Measurements from ENCODE around the gene CCR9.

Gene CCR9

DNA sequence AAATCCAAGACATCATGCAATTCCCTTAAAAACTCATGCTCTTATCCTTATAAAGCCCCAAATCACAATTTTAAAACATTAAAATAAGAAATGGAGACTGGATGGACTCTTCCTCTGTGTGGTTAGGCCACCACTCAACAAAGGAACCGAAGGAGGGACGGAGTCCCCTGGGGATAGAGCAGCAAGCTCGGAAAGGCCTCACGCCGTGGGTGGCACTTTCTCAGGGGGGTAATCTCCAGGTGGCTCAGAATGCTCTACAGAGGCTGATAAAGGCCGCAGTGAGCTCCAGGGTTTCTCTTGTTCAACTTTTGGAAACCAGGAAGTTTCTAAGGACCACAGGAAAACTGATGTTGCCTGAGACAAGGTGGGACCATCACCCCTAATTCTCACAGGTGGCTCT, 23.2 kb downstream of the CCR9 start:
- no peak for DNase-seq

DNA sequence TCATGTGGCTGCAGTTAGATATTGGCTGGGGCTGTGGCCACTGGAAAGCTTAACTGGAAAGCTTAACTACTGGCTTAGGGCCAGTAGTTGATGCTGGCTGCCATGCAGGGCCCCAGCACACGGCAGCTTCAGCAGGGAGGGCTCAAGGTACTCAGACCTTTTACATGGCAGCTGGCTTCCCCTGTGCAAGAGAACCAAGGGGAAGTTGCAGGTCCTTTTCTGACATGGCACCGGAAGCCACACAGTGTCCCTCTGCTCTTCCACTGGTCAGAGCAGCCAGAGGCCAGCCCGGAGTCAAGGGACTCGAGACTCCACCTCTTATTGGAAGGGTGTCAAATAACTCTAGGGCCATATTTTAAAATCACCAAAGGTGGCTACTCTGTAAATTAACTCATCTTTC, 24.5 kb downstream of the CCR9 start:
- DNase-seq = no peak

DNA sequence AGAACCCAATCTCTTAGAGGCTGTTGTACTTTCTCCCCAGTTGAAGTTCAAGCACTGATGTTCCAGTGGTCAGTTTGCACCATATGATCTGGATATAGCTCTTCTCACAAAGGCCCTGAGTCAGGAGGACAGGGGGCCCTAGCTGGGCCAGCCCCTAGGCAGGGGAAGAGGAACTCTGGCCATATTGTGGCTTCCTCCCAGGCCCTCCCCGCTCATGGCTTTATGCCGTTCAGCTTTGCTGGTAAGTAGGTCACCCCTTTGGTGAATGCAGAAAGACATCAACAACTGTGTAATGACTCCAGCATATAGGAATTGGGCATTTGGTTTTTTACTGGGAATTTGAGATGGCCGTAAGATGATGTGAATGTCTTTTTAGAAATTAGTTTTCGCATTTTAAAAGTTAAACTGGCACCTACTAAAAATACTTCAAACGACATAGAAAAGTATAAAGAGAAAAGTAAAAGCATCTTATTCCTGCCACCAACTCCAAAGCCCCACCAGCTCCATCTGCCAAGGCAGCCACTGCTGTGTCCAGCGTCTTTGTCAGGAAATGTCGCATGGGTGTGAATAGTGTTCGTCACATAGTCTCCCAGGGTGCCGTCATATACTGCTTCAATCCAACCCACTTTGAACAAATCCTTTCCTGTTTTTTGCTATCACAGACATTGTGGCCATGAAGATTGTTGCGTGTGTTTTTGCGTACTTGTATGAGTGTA, 25.3 kb downstream of the CCR9 start:
- DNase-seq = no peak

DNA sequence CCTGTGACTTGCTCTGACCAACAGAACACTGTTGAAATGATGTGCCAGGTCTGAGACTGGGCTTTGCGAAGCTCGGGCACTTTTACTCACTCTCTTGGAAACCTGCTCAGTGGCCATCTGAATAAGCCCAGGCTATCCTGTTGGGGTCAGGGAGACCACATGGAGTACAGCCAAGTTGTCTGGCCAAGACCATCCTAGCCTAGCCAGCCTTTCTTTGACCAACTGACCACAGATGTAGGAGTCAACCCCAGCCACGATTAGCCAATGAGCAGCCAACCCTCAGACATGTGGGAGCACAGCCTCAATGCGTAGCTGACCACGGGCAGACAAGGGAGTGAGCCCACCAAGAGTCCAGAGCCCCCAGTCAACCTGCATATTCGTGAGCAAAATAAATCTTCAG, 26.1 kb downstream of the CCR9 start:
- DNase-seq = no peak

DNA sequence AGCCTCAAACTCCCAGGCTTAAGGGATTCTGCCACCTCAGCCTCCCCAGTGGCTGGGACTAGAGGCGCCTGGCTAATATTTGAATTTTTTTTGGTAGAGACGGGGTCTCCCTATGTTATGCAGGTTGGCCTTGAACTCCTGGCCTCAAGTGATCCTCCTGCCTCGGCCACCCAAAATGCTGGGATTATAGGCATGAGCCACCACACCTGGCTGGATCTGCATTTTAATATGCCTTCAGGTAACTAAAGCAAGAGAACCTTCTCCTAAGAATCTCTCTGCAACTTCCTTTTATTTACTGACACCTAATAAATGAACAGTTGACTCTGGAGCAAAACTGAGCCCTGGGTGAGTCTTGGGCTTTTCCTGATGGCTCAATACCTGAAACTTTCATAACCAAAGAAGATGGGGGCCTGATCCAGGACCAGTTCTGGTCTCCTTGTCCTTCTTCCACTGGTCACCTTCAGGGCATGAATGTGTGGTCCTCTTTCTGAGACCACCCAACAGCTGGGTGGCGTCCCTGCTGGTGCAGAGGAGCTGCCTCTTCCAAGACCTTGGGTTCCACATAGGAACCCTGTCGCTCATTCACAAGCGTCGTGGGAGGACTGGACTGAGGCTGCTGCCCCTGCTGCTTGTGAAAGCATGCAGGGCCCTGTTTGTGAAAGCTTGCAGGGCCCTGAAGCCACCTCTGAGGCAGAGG, 28.2 kb downstream of the CCR9 start:
- DNase-seq = no peak

DNA sequence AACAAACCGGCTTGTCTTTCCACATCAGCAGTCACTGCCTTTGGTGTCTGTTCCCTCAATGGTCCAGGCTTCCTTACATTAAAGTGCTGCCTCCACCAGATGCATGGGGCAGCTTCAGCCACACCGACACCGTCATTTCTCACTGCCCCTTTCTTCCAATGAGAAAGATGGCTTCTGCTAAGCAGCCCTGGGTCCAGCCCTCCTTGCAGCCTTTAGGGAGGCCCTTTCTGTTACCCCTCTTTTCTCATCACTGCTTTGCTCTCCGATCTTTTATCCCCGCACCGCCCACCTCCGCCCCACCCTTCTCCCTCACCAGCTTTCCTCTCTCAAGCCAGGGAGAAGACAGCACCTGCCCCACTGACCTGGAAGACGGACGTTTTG, 28.7 kb downstream of the CCR9 start:
- DNase-seq = no peak

DNA sequence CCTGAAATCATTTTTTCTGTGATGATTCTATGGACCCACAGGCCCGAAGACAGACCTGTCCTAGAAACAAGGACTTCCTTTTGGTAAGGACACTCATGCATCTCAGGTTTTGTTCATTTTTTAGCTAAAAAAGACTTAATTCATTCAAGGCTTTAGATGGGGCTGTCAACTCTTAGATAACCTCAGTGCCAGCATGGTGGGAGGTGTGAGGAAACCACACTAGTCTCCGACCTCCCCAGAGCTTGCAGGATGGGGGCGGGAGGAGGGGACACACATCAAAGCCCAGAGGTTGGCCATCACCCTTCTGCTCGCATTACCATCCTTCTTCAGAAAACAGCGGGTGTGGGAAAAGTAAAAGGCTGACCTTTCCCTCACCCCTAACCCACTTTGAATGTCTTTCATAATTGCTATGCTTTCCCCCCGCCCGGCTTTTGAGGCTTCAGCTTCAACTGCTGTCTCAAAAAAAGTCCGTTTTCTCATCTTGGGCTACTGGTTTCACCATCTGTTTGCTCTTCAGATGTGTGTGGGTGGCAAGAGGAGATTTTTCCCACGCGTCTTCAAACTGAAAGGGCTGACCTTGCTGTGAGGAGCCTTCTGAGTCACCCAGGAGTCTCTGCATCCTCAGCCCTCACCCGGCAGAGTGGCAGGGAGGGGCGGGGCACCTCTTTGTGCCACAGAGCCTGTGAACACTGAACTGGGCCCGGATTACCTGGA, 29.3 kb downstream of the CCR9 start:
- DNase-seq = no peak

DNA sequence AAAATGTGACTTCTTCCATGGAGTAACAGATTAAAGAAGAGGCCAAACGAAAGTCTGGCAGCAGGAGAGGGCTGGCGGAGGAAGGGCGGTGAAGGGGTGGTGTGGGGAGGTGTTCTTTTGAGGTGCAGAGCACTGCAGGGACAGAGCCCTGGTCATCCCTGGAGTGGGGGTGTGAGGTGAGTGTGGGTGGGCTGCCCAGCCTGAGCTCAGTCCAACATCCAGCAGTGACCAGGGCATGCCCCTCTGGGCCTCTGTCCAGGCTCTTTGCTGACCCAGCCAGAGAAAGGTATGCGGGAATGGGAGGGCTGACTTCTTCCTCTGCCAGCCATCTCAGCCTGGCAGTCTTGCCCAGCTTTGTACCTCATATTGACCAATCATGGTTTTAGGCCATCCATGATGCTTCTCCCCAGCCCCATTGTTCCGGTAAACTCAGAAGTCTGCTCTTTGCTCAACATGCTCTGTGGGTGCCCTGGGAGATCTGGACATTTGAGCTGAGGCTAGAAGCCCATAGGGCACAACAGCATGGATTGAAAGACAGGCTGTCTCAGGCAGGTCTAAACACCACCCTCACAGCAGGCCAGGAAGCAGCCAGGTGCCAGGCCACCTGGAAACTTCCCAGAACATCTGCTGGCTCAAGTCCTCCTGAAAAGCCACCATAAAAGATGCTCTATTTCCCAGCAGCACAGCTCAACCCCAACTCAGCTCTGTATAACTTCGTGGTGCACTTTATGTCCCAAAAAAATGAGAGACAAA, 31.0 kb downstream of the CCR9 start:
- no peak for DNase-seq

DNA sequence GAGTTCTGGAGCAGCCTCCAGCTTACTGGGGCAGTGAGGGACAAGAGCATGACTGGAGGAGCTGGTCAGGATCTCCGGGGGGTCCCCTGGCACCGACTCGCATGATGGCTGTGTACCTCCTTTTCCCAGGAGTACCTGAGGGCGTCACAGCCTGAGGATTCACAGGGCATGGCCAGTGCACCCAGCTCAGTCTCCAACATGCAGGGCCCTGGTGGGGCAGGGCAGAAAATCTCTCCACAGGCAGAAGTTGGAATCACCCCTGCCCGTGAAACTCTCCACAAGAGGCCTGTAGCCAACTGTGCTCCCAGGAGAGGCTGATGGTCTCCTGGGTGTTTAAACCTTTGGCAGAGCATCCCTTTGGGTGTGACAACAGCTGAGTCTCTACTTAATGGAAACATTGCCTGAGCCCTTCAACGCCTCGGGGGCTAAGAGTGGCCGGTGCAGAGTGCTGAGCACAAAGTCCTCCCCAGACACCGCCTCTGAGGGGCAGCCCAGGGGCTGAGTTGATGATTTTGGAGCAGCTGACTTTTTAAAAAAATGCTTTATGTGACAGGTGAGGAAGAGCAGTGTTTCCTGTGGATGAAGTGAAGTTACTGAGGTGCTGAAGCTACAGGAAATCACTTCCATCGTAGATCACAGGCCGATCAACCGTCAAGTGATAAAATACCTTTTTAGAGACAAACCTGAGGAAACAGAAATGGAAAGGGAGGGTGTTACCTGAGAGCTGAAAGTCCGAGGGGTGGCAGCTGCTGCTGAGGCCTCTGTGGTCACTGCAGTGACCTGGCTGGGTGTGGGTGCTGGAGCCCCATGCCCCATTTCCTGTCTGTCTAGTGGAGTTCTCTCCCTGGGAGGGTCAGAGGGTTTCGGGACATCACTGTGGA, 35.1 kb downstream of the CCR9 start:
- no peak for DNase-seq

DNA sequence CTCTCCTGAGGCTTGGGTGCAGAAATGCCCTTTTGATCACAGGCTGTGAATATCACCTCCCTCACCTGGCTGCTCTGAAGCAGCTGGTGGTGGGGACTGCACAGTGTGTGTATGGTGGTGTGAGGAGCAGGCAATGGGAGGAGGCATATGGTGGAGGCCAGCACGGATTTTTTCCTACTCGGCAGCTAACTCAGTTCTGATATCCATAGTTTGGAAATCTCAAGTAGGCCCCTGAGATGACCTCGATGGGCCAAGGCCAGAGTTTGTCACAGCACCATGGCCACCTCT, 35.6 kb downstream of the CCR9 start:
- no peak for DNase-seq

DNA sequence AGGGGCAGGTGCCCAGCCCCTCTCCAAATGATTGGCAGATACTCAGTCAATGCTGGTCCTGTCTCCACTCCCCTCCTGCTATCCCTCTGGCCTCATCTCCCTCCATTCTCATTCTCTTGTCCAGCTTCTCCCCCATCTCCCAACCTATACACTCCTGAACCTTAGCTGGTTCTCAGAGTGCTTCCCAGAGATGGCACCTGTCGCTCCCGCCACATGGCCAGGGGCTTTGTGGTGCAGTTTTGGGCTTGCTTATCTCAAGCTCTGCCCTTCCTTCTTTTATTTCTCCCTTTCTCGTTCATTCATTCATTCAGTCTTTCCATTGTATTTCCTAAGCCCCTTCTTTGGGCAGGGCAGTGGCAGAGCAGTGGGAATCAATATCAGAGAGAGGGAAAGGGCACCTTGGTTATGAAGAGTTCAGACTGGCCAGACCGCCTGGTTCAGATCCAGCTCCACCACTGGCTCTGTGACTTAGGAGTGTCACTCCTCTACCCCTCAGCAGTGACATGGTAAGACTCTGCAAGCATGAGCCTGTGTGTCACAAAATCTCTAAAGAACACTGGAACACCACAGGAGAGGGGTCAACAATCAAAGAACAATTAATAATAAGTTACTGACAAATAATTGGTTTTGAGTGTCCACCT, 36.7 kb downstream of the CCR9 start:
- no peak for DNase-seq

DNA sequence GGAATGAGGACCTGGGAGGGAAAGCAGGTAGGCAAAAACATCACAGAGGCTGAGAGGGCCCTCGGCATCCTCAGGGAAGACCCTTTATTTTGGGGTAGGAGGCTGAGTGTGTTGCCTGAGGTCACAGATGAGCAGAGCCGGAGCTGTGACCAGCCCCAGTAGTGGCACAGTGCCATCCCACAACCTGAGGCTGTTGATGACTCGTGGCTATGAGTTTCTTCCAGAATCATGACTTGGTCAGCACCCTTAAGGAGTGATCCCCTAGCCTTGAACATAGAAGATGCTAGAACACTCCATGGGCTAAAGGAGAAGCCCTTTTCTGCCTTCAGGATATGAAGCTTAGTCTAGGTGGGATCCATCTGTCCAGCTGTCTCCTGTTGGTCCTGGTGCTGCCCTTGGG, 37.4 kb downstream of the CCR9 start:
- DNase-seq = no peak

DNA sequence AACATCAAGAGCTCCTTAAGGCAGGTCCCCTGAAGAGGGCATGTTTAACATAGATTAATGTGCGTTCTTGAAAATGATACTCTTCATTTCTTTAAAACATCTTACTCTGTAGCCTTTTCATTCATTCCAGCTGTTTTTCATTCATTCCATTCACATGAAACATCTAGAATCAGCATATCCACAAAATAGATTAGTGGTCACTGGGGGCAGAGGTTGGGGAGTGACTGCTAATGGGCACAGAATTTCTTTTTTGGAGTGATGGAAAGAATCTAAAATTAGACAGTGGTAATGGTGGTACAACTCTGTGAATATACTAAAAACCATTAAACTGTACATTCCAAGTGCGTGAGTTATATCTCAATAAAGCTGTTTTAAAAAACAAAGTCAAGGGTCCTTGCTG, 41.5 kb downstream of the CCR9 start:
- DNase-seq = no peak

DNA sequence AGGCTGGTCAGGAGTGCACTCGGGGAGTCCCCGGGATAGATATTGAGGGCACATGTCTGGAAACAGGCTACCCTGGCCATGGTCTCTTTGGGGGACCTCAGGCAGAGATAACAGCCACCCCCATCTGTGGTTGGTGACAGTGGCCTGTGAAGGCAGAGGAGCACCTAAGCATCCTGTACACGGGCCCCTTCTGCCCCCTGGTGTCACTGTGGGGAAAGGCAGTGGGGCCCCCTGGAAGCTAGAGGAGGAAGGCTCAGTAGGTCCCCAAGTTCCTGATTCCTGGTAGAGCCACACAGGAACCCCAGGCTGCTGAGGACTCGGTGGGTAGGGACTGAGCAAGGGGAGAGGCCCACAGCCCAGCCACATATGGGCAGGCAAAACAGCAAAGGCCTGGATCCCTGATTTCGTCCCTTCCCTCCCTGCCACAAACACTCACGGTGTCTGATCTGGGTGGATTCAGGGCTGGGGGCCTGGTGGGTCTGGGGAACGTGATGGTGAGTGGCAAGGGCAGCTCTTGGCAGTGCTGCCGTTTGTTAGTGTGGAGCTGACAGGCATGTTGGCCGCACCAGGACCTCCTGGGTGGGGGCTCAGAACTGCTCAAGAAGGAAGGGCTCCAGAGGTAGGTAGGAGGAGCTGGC, 42.8 kb downstream of the CCR9 start:
- DNase-seq = peak in 1 of 2 experiments; percentile 1

DNA sequence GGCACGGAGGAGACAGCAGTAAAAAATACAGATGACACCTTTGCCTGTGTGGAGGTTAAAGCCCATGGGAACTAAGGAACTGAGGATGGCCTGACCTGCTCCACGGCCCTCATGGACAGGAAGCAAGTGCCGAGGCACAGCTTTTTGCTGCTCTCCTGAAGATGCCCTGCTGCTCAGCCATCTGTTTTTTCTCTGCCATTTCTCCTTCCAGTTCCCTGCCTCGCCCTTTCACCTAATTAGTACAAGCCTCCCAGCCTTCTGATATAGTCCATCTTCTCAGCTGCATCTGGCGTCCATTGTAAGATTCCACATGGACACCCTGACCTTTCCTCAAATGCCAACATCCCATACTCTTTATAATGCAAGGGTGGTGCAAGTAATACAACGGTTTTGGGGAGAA, 45.2 kb downstream of the CCR9 start:
- no peak for DNase-seq

DNA sequence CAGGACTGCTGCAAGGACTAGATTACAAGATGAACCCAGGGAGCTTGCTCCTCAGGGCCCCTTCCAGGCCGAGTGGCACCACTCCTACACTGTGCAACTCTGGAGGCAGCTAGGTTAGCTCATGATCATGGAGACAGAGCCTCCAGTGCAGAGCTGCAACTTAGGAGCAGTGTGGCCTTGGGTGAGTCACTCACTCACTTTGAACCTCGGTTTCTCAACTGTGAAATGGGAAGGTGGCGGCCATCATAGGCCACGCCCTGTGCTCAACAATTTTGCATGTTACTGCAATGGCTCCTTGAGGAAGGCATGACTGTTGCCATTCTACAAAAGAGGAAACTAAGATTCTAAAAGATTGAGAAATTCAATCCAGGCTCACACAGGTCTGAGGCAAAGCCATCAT, 45.8 kb downstream of the CCR9 start:
- DNase-seq = no peak

DNA sequence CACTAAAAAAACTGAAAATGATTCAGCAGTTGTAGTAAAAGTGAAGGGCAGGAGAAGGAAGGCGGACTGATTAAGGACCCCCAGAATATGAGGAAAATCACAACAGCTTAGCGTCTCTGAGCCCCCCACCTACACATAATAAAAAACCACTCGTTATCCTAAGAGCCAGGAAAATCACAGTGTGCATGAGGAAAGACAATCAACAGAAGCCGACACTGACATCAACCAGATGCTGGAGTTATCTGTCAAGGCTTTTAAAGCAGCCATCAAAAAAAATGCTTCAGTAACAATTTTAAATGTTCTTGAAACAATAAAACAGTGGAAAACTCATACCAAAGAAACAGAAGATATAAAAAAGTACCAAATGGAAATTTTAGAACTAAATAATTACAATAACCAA, 47.2 kb downstream of the CCR9 start:
- no peak for DNase-seq

DNA sequence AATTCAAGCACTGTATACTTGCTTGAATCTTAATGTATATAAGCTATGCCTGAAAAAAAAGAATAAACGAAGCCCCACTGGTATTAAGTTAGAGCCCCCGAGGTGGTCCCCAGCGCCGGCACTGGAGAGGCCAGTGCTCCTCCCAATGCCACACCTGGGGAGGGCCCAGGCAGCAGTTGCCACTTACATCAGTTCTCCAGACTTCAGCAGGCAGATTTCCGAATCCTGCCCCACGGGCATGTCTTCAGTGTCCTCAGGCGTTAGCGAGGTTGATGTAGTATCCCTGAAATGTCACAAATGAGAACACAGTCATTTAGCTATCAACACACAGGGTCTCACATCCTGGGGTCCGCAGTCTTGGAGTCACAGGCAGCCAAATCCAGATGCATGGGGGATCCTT, 49.9 kb downstream of the CCR9 start:
- DNase-seq = no peak

DNA sequence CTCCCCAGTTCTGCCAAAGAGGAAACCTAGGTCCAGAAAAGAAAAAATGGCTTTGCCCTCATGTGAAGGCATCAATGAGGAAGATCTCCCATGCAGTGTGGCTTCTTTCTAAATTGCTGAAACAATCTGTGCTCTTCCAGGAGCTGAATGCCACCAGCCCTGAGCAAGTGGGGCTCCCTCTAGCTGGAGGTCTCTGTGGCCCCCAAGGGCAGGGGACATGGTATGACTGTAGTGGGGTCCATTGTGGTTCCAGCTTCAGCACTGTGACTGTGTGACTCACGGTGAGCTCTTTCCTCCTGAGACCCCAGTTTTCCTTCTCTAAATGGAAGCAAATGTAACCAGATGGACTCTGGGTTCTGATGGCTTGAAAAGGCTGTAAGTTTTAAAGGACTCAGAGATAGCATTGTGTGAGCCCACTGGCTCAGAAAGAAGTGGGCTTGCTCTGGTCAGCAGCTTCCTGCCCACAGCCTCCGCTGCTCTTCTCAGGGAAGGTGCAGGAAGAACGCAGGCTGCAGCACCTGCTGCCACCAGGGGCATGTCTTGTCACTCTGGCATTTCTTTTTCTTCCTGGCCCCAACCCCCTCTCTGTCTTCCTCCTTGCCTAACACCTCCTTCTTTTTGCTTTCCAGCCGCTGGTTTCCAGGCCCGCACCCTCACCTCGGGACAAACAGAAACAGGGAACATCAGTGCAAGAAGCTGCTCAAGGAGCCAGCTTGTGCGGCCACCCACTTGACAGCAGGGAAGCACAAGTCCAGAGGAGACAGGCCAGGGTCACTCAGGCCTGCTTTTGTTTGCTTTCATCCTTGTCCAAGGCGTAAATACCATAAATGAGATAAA, 51.1 kb downstream of the CCR9 start:
- no peak for DNase-seq

DNA sequence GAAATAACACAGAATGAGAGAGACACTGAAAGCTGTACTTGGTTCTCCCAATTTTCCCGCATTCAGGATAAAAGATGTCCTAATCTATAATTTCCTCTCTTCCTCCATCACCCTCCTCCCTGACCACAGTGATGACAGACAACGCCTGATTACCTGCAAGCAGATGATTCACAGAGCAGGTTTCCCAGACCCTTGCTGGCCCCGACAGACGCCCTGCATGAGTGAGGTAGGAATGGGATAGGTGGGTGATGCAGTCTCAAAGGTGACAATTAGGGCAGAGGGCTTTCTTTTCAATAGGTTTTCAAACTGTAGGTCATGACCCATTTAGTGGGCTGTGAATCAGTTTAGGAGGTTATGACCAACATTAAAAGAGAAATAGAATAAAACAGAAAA, 51.7 kb downstream of the CCR9 start:
- no peak for DNase-seq

DNA sequence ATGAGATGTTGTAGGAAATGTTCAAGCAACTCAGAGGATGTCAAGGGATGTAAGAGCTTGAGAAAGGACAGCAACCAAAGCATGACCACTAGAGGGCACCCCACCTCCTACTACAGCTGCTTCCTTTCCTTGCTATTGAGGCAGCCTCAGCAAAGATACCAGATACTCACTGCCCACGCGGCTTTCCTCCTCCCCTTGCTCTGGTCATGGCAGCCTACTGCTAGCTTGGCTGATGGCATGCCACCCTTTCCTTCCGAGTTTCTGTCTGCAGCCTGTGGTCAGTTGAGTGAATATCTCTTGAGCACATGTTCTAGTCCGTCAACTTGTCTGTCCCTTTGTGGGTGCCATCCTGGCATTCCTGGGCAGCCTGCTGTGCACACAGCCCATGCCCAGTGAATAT, 52.5 kb downstream of the CCR9 start:
- peak; percentile 12 to 42 for DNase-seq
